GM12891 (cell line): Measurements from ENCODE around the gene UBFD1.

ENCODE experiments used
- DNase-seq: peaks from one replicate; pipeline ENCODE4 v3.0.0; 2011; ENCODE audit warnings: low spot score; ENCODE audit not compliant: insufficient read length
- FAIRE-seq: peaks from 2 replicates; lab custom pipeline; 2011; peaks lifted over from hg19 to GRCh38; lab: Jason Lieb, UNC
- PAX5 ChIP-seq: IDR thresholded peaks from 2 replicates; pipeline ENCODE4 v1.6.1; 2011; ENCODE audit warnings: low read length, moderate library complexity, mild to moderate bottlenecking; ENCODE audit not compliant: insufficient read depth, severe bottlenecking
- POLR2A ChIP-seq: IDR thresholded peaks from 2 replicates; pipeline ENCODE4 v1.6.1; 2011; ENCODE audit warnings: low read depth, low read length, control low read depth
- POLR2AphosphoS5 ChIP-seq: IDR thresholded peaks from 2 replicates; pipeline ENCODE4 v1.6.1; 2011; ENCODE audit warnings: low read depth, low read length, control low read depth
- POU2F2 ChIP-seq: IDR thresholded peaks from 2 replicates; pipeline ENCODE4 v1.6.1; 2011; ENCODE audit warnings: low read depth, mild to moderate bottlenecking, control low read depth, low read length, moderate library complexity
- SPI1 ChIP-seq: IDR thresholded peaks from 2 replicates; pipeline ENCODE4 v1.6.1; 2011; ENCODE audit warnings: low read depth, low read length, control low read depth
- TAF1 ChIP-seq: IDR thresholded peaks from 2 replicates; pipeline ENCODE4 v1.6.1; 2011; ENCODE audit warnings: low read depth, low read length, control low read depth

UBFD1 gene

DNA sequence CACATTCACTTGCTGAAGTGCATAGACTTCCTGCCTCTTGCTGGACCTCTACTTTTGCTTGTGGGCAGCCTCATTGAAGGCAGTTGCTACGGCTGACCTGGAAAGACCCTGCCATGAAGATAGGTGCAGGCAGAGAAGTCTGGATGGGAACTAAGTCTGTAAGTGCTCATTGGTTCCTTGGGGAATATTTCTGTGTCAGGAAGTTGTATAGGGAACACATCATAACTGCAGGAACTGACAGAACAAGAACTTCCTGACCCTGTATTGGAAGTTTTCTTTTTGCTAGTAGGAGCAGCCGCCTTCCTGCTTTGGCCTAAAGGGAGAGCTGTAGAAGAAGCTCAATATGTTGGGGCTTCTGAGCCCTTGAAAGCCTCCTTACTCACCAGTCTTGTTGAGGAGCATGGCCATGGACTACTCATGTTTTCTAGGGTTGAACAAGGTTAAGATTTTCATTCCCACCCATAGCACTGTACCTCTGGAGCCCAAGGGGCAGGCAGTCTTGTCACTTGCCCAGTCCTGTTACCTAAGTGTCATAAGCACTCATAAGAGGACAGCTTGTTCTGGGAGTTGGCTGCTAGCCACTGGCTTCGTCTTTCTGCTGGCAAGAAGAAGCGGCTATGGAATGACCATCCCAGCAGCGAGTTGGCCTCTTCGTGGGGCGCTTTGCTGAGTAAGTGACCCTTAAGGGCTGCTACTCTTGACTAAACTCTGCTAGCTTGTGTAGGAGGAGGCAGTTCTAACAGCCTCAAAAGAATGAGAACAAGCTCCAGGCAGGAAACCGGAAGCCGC is 7.2 kb downstream of the UBFD1 start:
- TF ChIP-seq POU2F2 (no peak), PAX5 (no peak), SPI1 (no peak), POLR2A (no peak), TAF1 (no peak), POLR2AphosphoS5 (no peak)
- DNase-seq (no peak), FAIRE-seq (no peak)

DNA sequence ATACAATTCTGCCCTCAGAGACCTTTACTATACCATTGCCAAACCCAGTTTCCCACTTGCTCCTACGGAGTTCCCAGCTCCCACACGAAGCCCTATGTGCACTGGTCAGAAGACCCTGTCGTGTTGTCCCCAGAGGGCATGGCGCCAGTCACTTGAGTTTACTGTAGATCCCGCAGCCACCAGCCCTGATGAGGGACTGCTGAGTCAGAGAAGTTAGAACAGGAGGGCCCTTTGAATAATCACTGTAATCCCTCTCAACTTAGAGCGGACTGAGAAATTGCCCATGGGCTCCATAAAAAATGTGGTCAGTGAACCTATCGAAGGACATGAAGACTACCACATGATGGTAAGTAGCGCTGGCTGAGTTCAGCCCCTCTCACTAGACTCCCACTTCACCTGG is 9.2 kb downstream of the UBFD1 start:
- FAIRE-seq: no peak
- DNase-seq: no peak
- no peak for TF ChIP-seq POLR2AphosphoS5
- no peak for TF ChIP-seq PAX5
- TF ChIP-seq POLR2A: no peak
- no peak for TF ChIP-seq TAF1
- no peak for TF ChIP-seq POU2F2
- TF ChIP-seq SPI1: no peak

DNA sequence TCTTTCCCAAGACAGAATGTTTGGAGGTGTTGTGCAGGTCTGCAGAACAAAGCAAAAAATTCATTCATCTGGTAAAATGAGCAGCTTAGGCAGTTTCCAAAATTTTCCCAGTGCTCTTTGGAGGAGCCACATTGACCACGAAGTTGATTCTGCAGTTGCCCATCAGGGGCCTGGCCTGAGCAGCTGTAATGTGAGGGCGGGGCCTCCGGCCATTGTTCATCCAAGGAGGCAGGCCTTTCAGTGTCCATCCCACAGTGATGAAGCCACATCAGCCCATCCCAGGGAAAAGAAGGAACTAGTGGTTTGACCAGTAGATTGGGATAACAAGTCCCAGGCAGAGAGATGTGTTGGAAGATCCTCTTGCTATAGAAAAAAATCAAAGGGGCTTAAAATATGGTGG is 10.1 kb downstream of the UBFD1 start:
- FAIRE-seq: no peak

DNA sequence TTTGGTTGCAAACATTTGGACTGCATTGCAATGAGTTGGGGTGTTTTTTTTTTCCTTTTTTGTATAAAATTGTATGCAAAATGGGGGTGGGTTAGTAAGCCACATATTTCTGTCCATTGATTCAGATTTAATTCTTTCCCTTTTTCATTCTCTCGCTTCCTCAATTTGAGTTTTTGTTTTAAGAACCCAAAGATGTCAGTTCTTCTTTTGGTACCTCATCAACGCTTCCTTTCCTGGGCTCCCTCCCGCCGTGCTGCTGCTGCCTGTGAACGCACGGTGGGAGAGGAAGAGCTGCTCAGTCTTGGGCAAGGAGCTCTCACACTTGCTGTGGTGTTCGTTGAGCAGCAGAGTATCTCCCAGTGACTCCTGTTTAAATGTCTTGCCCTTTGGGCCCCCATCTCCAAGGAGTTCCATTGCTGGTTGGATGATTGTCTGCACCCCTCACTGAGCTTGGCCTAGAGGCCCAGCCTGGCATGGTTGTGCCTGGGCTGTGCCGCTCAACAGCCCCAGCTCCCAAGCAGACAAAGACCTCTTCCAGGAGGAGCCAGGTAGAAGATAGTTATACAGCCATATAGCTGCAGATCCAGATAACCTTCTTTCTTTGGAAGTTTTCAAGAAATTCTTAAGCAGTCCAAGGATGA is 13.6 kb downstream of the UBFD1 start:
- TF ChIP-seq POU2F2: no peak
- no peak for TF ChIP-seq POLR2A
- peak; percentile 74 for TF ChIP-seq SPI1
- no peak for TF ChIP-seq PAX5
- DNase-seq (peak; percentile 22), FAIRE-seq (peak; percentile 62)

More for the DNA sequence above, 10.1 kb downstream of the UBFD1 start:
- TF ChIP-seq POU2F2: no peak
- TF ChIP-seq TAF1: no peak
- no peak for TF ChIP-seq POLR2A
- no peak for TF ChIP-seq POLR2AphosphoS5
- TF ChIP-seq PAX5: no peak
- TF ChIP-seq SPI1: no peak
- no peak for DNase-seq

DNA sequence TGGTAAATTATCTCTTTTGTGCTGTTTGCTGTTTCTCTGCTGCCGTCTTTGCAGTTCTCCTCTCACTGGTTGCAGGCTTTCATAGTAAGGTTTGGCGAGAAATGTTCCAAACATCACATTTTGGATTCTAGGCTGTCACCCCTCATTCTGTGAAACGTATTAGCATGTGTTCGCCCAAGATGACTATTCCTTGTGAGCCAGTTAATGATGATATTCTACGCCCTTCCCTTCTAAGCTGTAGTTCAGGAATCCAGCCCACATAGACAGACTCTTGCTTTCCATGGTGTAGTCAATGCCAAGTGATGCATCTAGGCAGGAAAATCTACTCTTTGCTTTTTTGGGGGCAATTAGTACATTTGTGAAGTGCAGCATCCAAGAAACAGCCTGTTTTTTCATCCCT is 14.4 kb downstream of the UBFD1 start:
- no peak for DNase-seq
- no peak for FAIRE-seq
- no peak for TF ChIP-seq POLR2AphosphoS5
- no peak for TF ChIP-seq TAF1
- no peak for TF ChIP-seq POLR2A
- no peak for TF ChIP-seq POU2F2
- no peak for TF ChIP-seq PAX5
- no peak for TF ChIP-seq SPI1

DNA sequence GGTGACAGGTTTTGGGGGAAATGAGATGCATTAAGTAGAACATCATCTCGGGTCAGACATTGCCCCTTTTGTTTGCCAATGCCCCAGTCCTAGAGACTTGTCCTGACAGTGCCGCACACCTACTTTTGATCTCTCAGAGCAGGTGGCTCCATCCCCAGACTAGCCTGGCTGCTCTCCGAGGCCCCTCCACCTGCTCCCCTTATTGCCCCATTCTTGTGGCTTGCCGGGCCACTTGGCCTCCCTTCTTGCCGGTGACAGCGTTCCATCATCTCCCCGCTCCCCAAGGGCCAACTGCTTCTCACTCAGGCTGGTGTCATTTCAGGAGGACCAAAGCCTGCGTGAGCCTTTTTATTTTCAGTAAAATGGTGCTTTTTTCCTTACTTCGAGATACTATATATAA is 14.9 kb downstream of the UBFD1 start:
- DNase-seq (no peak), FAIRE-seq (no peak)
- TF ChIP-seq POLR2A (no peak), POLR2AphosphoS5 (no peak), PAX5 (no peak), POU2F2 (no peak), TAF1 (no peak), SPI1 (no peak)

DNA sequence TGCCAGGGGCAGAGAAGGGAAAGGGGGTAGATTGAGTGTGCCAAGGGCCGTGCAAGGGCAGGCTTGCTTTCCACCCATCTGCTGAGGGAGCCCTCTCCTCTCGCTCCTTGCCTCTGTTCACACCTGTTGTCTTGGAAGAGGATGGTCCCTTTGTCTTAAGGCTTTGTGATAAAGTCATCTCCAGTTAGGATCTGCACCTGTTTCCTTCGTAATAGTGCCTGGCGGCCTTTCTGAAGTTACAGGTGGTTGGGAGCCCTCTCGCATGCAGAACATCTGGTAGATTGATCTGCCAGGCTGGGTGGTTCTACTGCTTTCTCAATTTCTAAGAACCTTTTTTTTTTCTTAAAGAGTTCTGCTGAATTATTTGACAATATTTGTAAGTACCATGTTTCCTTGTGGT is 16.3 kb downstream of the UBFD1 start:
- TF ChIP-seq SPI1 (no peak), TAF1 (no peak), POLR2A (no peak), PAX5 (no peak)
- DNase-seq: no peak
- FAIRE-seq: no peak

DNA sequence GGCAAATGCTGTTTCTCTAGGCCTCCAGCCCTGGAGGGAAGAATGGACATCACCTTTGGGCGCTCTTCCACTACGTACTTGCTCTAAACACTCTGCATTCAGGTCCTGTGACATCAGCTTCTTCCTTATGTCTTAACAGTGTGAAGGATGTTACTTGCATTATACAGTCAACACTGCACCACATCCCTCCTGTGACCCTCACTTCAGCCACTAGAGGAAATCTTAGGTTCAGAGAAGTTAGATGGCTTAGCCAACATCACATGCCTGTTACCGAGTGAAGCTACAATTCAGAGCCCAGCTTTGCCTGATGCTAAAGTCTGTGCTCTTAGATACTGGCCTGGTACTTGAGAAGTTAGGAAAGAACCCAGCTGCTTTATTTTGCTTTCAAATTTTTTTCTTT is 18.3 kb downstream of the UBFD1 start:
- TF ChIP-seq POLR2A (no peak), SPI1 (no peak), PAX5 (no peak), POLR2AphosphoS5 (no peak), TAF1 (no peak), POU2F2 (no peak)
- FAIRE-seq: no peak

DNA sequence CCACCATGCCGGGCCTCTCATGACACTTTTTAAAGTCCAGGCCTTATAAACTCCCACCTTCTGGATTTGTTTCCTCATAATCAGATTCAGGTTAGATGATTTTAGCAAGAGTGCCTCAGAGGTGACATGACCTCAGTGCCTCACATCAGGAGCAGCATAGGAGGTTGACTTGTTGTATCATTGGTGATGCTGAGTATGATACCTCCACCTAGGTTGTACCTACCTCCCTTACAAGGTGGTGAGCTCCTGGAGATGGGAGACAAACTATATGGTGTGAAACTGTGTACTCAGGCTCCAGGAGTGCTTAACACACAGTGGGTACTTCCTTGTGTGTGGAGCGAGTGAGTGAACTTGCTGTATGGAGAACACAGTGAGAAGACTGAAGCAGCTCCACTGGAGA is 20.0 kb downstream of the UBFD1 start:
- FAIRE-seq: no peak
- TF ChIP-seq PAX5 (no peak), POLR2A (no peak), TAF1 (no peak), SPI1 (no peak), POU2F2 (no peak), POLR2AphosphoS5 (no peak)
- DNase-seq: no peak

More for the DNA sequence above, 18.3 kb downstream of the UBFD1 start:
- no peak for DNase-seq
